NB4 (cell line): ENCODE measurements around the gene PAM.

Experiments
- CTCF ChIP-seq: IDR thresholded peaks from one replicate; pipeline ENCODE4 v1.5.1; 2012; ENCODE audit warnings: low read depth, low read length
- MAX ChIP-seq: IDR thresholded peaks from 2 replicates; pipeline ENCODE4 v1.6.1; 2011; ENCODE audit warnings: low read depth, low read length
- POLR2A ChIP-seq: IDR thresholded peaks from 2 replicates; pipeline ENCODE4 v1.6.1; 2011; ENCODE audit warnings: mild to moderate bottlenecking; ENCODE audit not compliant: insufficient read length; ENCODE audit errors: extremely low read depth

- TF ChIP-seq CTCF = no peak
- TF ChIP-seq POLR2A = no peak
- no peak for TF ChIP-seq MAX
Measured at GRCh38 chr5:102931085-102931725, 176.1 kb downstream of the PAM start.
